Heart left ventricle (tissue), 13 donors: ENCODE measurements around the gene PRKCB.

Experiments used
- CTCF ChIP-seq, 12 donors: fragments of 200-600 bp; sonication (generic) in 4 of 12; IDR thresholded peaks; one replicate each; pipeline versions ENCODE4 v1.5.0 to v1.8.0; 2018 to 2022; ENCODE audit warnings: antibody characterized with exemption in 12 of 12, mild to moderate bottlenecking in 5 of 12
- POLR2A ChIP-seq, 2 donors: fragments of 450-650 bp; IDR thresholded peaks; one replicate each; pipeline ENCODE4 v1.6.1; 2017; ENCODE audit warnings: antibody characterized with exemption in 2 of 2, mild to moderate bottlenecking in 2 of 2, moderate library complexity in 2 of 2
- donor health status: ischemic (EF 13 %, LVEDD 7.1; RV severe dilation, severe dysfunction).
- donor health status: DM: no; HTN: yes; CAD: no.
- donor health status: DM: no; HTN: no; CAD: no.
- donor health status: ischemic (EF 25% LVEDD 6.9; RV normal size, moderate dysfunction).
- donor health status: ischemic (EF 25% LVEDD 5.7; RV mildly dilated, moderate dysfunction).
- donor health status: ischemic (EF 35%, LVEDD 5.7; RV mildly dilated, moderate dysfunction).
- donor health status: nonischemic (EF 11% LVEDD 7.7; RV severe dilation, severe dysfunction).
- donor health status: DM: yes; HTN: yes; CAD: no.
- donor health status: PGD.
- donor health status: ischemic (EF 29% LVEDD 5.4; RV normal size, mild dysfunction).
- donor health status: nonischemic (EF 23%, LVEDD 6.1; RV moderate dilation, normal function).

- TF ChIP-seq CTCF (IDR thresholded peaks at IDR 0.05) (no peak), POLR2A (IDR thresholded peaks at IDR 0.05) (no peak)
These were observed 32.4 kb downstream of the PRKCB start for GRCh38 chr16:23868136-23868535.
